PC-3 (cell line): ENCODE results near the gene APBB2. TPM values are rescaled to one million over a fixed set of nuclear protein-coding genes. Genes with fewer than 3 reads are reported as not detected.

Experiments
- ATAC-seq: fragments of 200-7000 bp; cut with Tn5 transposase; 2 replicates; pipeline ENCODE4 v1.9.1; 2020; ENCODE audit warnings: mild to moderate bottlenecking, moderate library complexity
- BruUV-seq: library from RNA; stranded (reverse); fragments of 400-500 nt; replicated peaks from 2 replicates; lab custom pipeline; 2021; lab: Mats Ljungman, UMichigan
- CTCF ChIA-PET: fragments of 300-600 bp; sonication (Branson Sonifier 250); formaldehyde crosslinking; loops from one replicate; lab custom pipeline; 2022; ENCODE audit warnings: antibody characterized with exemption; lab: Charles Lee
- POLR2A ChIA-PET: fragments of 300-600 bp; sonication (Branson Sonifier 250); formaldehyde crosslinking; loops from one replicate; lab custom pipeline; 2022; ENCODE audit warnings: antibody characterized with exemption; ENCODE audit not compliant: unreplicated experiment; lab: Charles Lee
- DNase-seq: peaks from one replicate; pipeline ENCODE4 v3.0.0-alpha.2; 2015
- H2AFZ ChIP-seq: fragments of 300-600 bp; sonication (generic); 2 replicates; pipeline ENCODE4 v1.6.0; 2016; ENCODE audit warnings: antibody characterized with exemption, low read length
- H3F3A ChIP-seq: fragments of 300-600 bp; sonication (generic); one replicate; pipeline ENCODE4 v1.6.0; 2017; ENCODE audit warnings: antibody characterized with exemption, low read length, control low read depth, mild to moderate bottlenecking; ENCODE audit not compliant: unreplicated experiment
- H3K27ac ChIP-seq: fragments of 300-600 bp; sonication (generic); 2 replicates; pipeline ENCODE4 v1.5.1; 2016; ENCODE audit warnings: mild to moderate bottlenecking, low read length
- H3K27me3 ChIP-seq: fragments of 300-600 bp; sonication (generic); 2 replicates; pipeline ENCODE4 v1.6.1; 2016; ENCODE audit warnings: low read length, mixed read lengths
- H3K36me3 ChIP-seq: fragments of 300-600 bp; sonication (generic); 2 replicates; pipeline ENCODE4 v1.6.1; 2016; ENCODE audit warnings: low read depth, mixed run types, low read length, mixed read lengths
- H3K4me1 ChIP-seq: fragments of 300-600 bp; sonication (generic); 2 replicates; pipeline ENCODE4 v1.5.1; 2016; ENCODE audit warnings: low read length; ENCODE audit not compliant: insufficient read depth
- H3K4me2 ChIP-seq: fragments of 300-600 bp; sonication (generic); 2 replicates; pipeline ENCODE4 v1.6.0; 2016; ENCODE audit warnings: low read length
- H3K4me3 ChIP-seq: fragments of 300-600 bp; sonication (generic); 2 replicates; pipeline ENCODE4 v1.5.1; 2016; ENCODE audit warnings: mild to moderate bottlenecking, low read length, mixed read lengths
- H3K79me2 ChIP-seq: fragments of 300-600 bp; sonication (generic); 2 replicates; pipeline ENCODE4 v1.6.1; 2017; ENCODE audit warnings: low read length, mixed read lengths
- H3K9ac ChIP-seq: fragments of 300-600 bp; sonication (generic); 2 replicates; pipeline ENCODE4 v1.6.0; 2016; ENCODE audit warnings: mild to moderate bottlenecking, low read length
- H3K9me2 ChIP-seq: fragments of 300-600 bp; sonication (generic); replicated peaks from 2 replicates; pipeline ENCODE4 v1.6.1; 2016; ENCODE audit warnings: mixed run types, low read length, mixed read lengths
- H3K9me3 ChIP-seq: fragments of 300-600 bp; sonication (generic); 2 replicates; pipeline ENCODE4 v1.6.1; 2016; ENCODE audit warnings: low read length, mixed read lengths
- H4K20me1 ChIP-seq: fragments of 300-600 bp; sonication (generic); 2 replicates; pipeline ENCODE4 v1.6.1; 2016; ENCODE audit warnings: low read length, mixed read lengths
- CTCF ChIP-seq: fragments of 300-600 bp; sonication (generic); conservative IDR thresholded peaks from 2 replicates; pipeline ENCODE4 v1.5.1; 2017; ENCODE audit warnings: antibody characterized with exemption, low read depth, mild to moderate bottlenecking, low read length
- EZH2 ChIP-seq: fragments of 300-600 bp; sonication (generic); IDR thresholded peaks from one replicate; pipeline ENCODE4 v1.6.1; 2017; ENCODE audit warnings: antibody characterized with exemption, mild to moderate bottlenecking, low read length; ENCODE audit not compliant: unreplicated experiment
- EZH2phosphoT487 ChIP-seq: fragments of 300-600 bp; sonication (generic); IDR thresholded peaks from 2 replicates; pipeline ENCODE4 v1.6.1; 2018; ENCODE audit warnings: mild to moderate bottlenecking, antibody characterized with exemption, low read length, borderline replicate concordance
- intact Hi-C: fragments of 100-400 bp; cut with micrococcal nuclease; formaldehyde crosslinking; loops from 2 replicates; pipeline ENCODE4 v1.9.0; 2023
- total RNA-seq: library from RNA; depleted of rRNA; stranded (reverse); fragments of >200 nt; gene quantifications from 2 replicates; pipeline ENCODE4 v1.2.3, GENCODE V29; 2014

The APBB2 gene
- total RNA-seq, 1 experiment from 2014 or later: 24.7 TPM

- Histone ChIP-seq H3K27me3 (no peaks in the 10 kb centered on the region), H3K9ac (no peak overlapping the region), H3K4me3 (no peak overlapping the region), H3K4me2 (no peak overlapping the region), H3K4me1 (no peaks in the 10 kb centered on the region), H3K79me2 (no peaks in the 10 kb centered on the region), H3F3A (no peaks in the 10 kb centered on the region), H4K20me1 (no peaks in the 10 kb centered on the region), H3K9me2 (no peaks in the 10 kb centered on the region), H3K9me3 (no peaks in the 10 kb centered on the region), H3K27ac (no peak overlapping the region), H2AFZ (no peak overlapping the region), H3K36me3 (no peaks in the 10 kb centered on the region)
- ChIA-PET CTCF (no interaction called here), POLR2A (no interaction called here)
- intact Hi-C loops: no loop called here
- TF ChIP-seq CTCF (no peak), EZH2phosphoT487 (no peak), EZH2 (no peak)
- DNase-seq (no peak), ATAC-seq (no peak)
- no TSS peak for BruUV-seq
These were observed 282.5 kb downstream of the APBB2 start for GRCh38 chr4:40931841-40932240.

GRCh38 chr4:40931238-40931637, 283.1 kb downstream of the APBB2 start:
- H3K4me2 ChIP-seq: no peak overlapping the region
- no peaks in the 10 kb centered on the region for H4K20me1 ChIP-seq
- H3K9ac ChIP-seq: no peak overlapping the region
- no peaks in the 10 kb centered on the region for H3K27me3 ChIP-seq
- TF ChIP-seq EZH2phosphoT487: no peak
- TF ChIP-seq CTCF: no peak
- TF ChIP-seq EZH2: no peak
- no peaks in the 10 kb centered on the region for H3K9me3 ChIP-seq
- no peaks in the 10 kb centered on the region for H3K36me3 ChIP-seq
- no peaks in the 10 kb centered on the region for H3F3A ChIP-seq
- DNase-seq (no peak), ATAC-seq (no peak)
- intact Hi-C loops: no loop called here
- no peak overlapping the region for H2AFZ ChIP-seq
- POLR2A ChIA-PET: no interaction called here
- H3K27ac ChIP-seq: no peak overlapping the region
- CTCF ChIA-PET: no interaction called here
- no peaks in the 10 kb centered on the region for H3K79me2 ChIP-seq
- H3K9me2 ChIP-seq: no peaks in the 10 kb centered on the region
- BruUV-seq: no TSS peak
- H3K4me3 ChIP-seq: no peak overlapping the region
- no peaks in the 10 kb centered on the region for H3K4me1 ChIP-seq

- POLR2A ChIA-PET: no interaction called here
- Histone ChIP-seq H2AFZ (no peak overlapping the region), H3K4me2 (no peak overlapping the region), H4K20me1 (no peaks in the 10 kb centered on the region), H3K9me3 (no peaks in the 10 kb centered on the region), H3K9ac (no peak overlapping the region), H3K4me1 (no peaks in the 10 kb centered on the region), H3K36me3 (no peaks in the 10 kb centered on the region), H3K27ac (no peak overlapping the region), H3K9me2 (no peaks in the 10 kb centered on the region), H3K27me3 (no peaks in the 10 kb centered on the region), H3K79me2 (no peaks in the 10 kb centered on the region), H3K4me3 (no peak overlapping the region), H3F3A (no peaks in the 10 kb centered on the region)
- TF ChIP-seq EZH2: no peak
- intact Hi-C loops: loop anchor here (1.0 to 5.0 kb wide), 2 partner anchors 50 to 287 kb away; partner anchors contain the start of gene APBB2
- BruUV-seq: no TSS peak
- CTCF ChIA-PET: no interaction called here
- no peak for ATAC-seq
- no peak for DNase-seq
These were observed 287.3 kb downstream of the APBB2 start for GRCh38 chr4:40927074-40927473.
